Fibroblast of peridontal ligament (primary cell): ENCODE results near the gene MALRD1.
A peak's percentile ranks its signal among the peaks of the same experiment; 100 is the strongest.
"Not testable (repeated sequence)": the region's sequence is repeated elsewhere in the genome, so short reads cannot be mapped to it uniquely, and the experiment has no call there.

Experiments used
- DNase-seq: peaks from one replicate; pipeline ENCODE4 v3.0.0-alpha.2; 2010; ENCODE audit errors: extremely low read depth

Gene MALRD1

DNA sequence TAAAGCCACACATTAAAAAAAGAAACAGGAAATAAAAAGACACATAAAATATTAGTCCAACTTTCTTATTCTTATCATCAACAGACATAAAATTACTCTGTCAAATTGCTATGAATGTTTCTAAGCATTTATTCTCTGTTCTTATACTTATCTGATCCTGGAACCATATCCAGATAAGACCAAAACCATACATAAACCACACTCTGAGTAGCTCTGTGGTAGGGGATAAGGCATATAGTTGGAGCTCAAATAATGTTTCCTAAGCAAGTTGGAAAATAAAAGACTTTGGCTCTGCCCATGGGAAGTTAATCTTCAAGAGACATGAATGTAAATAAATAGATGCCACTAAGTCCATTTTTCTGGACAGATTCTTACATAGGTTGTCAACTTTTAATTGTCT lies 664.6 kb downstream of the MALRD1 start:
- no peak for DNase-seq

DNA sequence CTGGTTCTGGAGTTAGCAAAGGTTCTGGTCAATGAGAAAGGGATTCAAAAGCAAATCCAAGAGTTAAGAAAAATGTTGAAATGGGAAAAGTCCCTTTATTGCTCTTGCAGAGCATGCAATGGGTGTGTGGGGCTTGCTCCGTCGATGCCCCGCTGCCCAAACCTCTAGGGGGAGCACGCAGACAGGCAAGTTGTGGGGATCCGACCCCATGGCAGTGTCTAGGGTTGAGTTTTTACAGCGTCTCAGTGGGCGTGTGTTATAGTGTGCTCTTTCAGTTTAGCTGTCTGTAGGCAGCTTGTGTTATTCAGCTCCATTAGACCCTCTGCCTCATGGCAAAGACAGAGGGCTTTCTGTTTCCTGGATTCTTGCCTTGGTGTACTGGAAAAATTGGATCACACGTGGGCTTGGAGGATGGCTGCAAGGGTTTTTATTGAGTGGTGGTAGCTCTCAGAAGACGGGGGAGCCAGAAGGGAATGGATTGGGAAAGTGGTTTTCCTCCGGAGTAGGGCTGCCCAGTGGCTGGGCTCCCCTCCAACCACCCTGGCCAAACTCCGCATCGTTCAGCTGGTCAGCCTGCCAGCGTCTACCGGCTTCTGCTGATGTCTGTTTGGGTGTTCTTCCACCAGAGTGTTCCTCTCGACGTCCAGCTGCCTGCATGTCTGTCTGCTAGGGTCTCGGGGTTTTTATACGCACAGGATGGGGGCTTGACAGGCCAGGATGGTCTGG lies 665.4 kb downstream of the MALRD1 start:
- DNase-seq: no peak

DNA sequence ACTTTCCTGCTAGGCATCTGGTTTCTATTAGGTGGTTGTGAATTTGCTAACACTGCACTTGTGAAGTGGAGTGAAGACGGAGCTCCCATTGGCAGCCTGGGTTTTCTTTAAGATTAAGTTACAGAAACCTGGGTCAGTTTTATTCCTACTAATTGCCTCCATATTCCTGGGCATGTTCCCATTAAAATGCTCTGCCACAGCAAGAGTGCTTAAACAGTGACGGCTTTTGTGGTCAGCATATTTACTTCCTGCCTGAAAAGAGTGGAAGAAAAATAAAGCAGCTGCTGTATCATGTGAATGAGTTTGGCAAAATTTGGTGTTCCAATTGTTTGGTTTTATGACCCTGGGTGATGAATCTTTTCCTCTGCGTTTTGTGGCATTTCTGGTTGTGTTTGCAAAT lies 670.7 kb downstream of the MALRD1 start:
- peak; percentile 96 for DNase-seq

DNA sequence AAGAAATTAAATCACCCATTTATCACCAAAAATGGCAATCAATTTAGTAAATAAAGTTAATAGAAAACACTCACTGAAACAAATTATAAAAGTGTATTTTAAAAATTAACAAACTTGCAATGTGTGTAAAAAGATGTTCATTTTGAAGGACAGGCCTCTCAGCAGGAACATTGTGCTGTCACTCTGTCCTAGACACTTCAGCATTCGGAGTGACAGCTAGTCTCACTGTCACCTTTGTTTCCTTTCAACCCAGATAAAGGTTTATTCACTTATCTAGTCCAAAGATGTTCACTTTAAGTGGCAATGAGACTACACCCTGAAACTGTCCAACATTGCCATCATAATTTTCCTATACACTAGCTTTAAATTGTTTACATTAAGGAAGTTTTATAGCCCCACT lies 675.7 kb downstream of the MALRD1 start:
- DNase-seq: no peak

DNA sequence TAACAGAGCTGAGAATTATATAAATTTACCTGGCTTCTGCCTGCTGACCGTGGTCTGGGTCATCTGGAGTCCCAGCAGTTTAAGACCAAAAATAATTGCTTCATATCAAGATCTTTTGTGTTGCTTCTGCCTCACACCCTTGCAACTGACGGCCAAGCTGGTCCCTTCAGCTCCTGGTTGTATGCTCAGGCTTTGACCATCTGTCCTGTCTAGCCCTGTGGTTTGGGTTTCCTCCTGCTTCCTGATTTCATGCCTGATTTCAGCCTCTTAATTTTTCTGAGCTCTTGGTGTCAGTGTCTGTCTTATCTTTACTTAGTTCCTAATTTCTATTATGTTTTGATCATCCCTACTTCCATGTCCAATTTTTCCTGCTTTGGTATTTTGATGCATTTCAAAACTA lies 679.8 kb downstream of the MALRD1 start:
- no peak for DNase-seq

DNA sequence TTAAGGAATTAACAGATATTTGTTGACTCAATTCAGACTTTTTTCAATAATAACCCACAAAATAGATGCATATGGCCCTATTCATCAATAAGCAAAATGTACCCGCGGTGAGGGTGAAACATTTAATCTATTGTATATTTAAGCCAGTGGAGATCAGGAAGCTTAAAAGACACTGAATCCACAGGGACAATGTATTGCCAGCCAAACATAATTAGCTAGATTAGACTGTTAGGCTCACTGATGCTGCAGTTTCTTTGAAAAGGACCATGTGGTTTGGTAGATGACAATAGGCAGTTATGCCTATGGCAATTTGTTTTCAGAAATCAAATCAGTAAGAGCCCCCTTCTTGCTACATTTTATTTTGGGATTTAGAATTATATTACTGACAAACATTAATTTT lies 680.4 kb downstream of the MALRD1 start:
- no peak for DNase-seq

DNA sequence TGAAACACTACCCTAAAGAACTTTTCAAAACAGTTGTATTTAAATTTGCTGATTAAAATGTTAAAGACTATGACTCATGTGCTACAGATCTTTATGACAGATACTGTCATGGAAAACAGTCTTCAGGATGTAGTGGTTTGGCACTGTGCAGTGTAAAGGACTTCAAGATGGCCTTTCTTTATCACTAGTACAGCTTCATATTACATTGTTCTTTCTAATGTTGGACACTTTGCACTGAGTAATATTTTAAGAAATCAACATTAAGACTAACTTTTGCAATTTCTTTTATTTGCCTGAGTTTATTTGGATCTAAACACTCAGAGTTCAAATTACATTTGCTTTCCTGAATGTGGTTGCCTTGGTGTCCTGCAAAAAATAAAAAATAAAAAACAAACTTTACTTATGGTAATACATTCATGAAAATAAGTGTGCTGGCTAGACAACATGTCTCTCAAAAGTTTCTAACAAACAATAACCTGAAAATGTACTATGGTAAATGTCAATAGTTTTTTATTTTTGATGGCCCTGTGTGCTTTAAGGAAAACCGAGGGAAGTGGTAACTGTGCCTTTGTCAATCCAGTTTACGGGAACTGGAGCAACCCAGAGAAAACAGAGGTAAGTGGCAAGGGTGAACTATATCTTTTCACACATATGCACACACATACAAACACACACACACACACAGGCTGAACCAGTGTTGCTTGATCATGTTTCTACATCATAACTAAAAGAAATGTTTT lies 681.7 kb downstream of the MALRD1 start:
- DNase-seq: peak; percentile 37

DNA sequence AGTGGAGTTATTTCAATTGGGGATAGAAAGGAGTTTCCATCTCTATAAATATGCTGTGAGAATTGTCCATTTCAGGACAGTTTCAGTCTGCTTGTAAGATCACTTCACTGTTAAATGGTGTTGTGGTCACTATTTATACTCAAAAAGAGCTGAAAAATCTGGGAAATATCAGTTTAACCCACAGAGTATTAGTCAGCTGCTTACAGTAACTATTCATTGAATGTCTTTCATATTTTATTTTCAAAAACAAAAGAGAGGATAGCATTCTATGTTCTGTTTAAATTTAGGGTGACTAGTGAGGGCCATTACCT lies 682.3 kb downstream of the MALRD1 start:
- peak; percentile 27 for DNase-seq

DNA sequence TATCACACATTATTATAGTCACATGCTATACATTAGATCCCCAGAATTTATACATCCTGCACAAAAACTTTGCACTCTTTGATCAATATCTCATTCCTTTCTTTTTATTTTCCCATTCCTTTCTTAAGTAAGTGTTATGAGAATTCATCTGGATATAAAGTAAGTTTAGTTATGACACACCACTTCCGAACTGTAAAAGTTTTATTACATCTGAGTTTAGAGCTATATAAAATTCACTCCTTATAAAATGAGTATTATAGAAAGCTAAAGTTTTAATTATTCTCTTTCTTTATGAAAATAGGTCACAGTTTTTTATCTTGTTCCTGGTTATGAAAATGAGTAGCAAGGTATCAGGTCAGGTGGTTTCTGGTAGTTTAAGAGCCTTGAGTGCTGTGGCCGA lies 683.0 kb downstream of the MALRD1 start:
- no peak for DNase-seq

DNA sequence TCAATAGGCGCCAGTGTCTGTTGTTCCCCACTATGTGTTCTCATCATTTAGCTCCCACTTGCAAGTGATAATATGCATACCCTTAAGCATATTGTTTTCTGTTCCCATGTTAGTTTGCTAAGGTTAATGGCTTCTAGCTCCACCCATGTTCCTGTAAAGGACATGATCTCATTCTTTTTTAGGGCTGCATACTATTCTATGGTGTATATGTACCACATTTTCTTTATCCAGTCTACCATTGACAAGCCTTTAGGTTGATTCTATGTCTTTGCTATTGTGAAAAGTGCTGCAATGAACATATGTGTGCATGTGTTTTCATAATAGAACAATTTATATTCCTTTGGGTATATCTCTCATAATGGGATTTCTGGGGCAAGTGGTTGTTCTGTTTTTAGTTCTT lies 689.8 kb downstream of the MALRD1 start:
- no peak for DNase-seq

DNA sequence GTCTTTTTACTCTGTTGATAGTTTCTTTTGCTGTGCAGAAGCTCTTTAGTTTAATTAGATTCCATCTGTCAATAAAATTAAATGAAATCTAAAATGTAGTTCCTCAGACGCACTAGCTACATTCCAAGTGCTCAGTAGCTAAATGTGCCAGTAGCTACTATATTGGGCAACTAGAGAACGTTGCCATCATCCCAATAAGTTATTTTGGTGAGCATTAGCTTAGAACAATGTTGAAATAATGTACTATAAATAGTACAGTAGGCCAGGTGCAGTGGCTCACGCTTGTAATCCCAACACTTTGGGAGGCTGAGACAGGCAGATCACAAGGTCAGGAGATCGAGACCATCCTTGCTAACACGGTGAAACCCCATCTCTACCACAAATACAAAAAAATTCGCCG lies 690.6 kb downstream of the MALRD1 start:
- DNase-seq: not testable (repeated sequence)

DNA sequence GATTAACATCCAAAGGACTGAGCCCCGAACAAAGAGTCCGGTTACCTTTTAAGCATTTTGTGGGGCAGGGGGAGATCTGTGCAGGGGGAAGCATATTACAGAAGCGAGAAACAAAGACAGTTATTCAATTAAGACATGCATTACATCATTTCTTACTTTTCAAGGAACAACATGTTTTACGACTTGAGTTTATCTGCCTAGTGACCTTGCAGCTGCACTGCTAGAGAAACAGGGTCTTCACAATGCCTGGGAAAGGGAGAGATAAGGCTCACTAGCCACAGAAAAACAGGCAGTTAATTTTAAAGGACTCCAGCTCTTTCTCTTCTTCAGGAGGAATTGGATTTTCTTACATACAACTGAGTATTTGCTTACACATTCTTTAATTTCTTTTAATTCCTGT lies 693.5 kb downstream of the MALRD1 start:
- not testable (repeated sequence) for DNase-seq

DNA sequence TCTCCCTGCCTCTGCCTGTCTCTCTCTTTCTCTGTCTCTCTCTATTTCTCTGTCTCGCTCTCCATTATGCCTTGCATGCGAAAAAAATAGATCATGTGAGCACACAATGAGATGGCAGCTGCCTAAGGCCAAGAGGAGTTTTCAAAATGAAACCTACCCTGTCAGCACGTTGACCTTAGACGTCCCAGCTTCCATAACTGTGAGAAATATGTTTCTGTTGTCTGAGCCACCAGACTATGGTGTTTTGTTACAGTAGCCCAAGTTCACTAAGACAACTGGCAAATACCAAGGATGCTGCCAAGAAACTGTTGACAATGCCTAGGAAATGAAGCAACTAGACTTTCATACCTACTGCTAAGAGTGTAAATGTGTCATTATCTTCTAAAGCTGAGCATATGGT lies 697.1 kb downstream of the MALRD1 start:
- DNase-seq: no peak

DNA sequence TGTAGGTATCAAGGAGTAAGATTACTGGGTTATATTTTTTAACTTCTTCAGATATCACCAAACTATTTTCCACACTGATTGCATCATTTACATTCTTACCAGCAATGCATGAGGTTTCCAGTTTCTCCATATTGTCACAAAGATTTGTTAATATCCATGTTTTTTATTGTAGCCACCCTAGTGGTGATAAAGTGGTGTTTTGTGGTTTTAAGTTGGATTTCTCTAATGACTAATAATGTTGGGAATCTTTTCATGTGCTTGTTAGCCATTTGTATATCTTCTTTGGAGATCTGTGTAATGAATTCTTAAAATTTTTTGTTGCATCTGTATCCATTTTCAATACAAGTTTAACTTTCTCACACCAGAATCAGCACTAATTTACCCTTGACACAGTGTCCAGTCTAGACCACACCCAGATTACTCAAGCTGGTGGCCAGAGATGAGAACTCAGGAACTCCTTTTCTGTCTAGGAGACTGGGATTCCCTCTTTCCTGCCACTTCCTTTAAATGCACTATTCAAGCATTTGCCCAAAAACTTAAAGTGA lies 700.7 kb downstream of the MALRD1 start:
- peak; percentile 3 for DNase-seq

DNA sequence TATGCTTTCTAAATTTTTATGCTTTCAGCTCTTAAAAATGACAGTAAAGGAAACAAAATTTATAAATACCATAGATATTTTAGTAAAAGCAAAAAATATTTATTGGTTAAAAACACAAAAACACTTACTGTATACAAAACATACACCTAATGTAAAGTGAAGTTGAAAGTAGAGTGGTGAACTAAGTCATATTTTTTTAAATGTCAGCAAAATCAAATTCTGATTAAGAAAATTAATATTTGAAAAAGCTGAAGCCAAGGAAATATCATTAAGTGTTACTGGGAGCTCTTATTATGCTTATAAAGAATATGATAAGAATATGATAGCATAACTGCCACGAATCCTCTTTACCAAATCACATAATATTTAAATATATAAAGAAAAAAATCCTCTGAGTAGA lies 702.4 kb downstream of the MALRD1 start:
- no peak for DNase-seq

DNA sequence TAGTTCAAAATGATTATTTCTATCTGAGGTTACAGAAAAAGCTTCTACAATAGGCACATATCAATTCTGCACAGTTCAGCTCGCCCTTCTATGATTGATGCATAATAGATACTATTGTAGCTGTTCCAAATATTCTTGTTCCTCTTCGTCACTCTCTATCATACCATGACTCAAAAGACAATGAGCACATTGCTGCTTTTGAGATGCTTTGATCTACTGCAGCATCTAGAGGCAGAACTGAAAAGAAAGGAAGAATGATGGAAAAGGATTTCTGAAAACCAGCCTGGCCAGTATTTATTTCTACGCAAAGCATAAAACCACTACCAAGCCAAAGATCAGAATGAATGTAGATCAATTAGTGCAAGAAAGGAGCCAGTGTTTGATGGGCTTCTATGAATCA lies 708.3 kb downstream of the MALRD1 start:
- DNase-seq: no peak

DNA sequence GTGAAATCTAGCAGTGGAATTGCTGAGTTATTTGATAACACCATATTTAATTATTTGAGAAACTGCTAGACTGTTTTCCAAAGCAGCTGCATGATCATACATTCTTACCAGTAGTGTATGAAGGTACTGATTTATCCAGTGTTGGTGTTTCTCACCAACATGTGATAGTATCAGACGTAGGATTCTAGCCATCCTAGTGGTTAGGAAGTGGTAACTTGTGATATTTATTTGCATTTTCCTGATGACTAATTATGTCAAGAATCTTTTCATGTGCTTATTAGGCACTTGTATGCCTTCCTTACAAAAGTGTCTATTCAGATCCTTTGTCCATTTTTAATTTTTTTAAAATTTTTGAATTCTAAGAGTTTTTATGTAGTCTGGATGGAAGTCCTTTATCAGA lies 713.4 kb downstream of the MALRD1 start:
- no peak for DNase-seq

DNA sequence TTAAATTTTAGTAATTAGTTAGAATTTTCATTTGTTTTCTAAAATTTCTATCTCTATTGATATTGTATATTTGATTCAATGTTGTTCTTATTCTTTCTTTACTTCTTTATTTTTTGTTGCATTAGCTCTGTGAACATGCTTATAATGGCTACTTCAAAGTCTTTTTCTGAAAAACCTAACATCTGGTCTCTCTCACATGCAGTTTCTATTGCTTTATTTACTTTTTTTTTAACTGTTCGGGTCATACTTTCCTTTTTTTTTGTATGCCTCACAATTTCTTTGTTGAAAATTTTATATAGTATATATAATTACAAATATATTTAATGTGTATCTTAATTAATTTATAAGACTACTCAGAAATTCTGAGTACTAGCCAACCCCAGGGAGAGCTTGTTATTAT lies 715.5 kb downstream of the MALRD1 start:
- no peak for DNase-seq

DNA sequence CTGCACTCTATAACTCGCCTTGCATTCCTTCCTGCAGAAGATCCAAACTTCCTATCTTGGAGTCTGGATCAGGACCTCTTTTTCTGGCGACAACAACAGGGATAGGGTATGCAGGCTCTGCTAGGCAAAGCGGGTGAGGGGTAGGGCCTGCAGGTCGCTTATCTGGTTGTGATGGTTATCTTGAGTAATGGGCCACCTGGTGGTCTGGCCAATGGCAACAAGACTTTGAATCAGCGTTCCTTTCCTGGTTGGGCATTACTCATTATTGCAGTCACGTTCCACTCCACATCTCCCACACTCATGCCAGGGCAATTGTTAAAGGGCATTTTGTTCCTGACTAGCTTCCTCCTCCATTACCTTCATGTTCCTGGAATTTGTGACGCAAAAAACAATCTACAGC lies 719.3 kb downstream of the MALRD1 start:
- no peak for DNase-seq

DNA sequence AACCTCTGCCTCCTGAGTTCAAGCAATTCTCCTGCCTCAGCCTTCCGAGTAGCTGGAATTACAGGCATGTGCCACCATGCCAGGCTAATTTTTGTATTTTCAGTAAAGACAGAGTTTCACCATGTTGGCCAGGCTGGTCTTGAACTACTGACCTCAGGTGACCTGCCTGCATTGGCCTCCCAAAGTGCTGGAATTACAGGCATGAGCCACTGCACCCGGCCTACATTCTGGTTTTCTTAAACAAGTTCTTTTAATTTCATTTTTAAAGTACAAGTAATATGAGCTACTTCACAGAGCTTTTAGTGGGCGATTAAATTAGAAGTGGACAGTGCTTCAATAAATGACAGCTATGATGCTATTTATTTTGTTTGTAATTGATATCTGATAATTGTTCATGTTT lies 721.2 kb downstream of the MALRD1 start:
- not testable (repeated sequence) for DNase-seq

DNA sequence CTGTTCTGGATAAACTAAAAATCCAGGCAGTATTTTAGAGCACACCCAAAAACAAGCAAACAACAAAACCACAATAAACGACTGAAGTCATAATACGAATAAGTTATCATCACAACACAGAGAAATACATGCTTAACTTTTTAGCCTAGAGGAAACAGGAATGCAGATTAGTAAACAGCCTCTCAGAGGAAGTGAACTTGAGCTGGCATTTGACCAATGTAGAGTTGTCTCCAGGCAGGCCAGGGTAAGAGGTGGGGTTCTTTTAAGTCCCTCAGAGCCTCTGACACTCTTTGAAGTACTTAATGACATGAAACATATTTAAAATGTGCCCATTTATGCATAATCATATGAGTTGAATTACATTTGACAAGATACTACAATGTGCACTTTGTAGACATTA lies 724.4 kb downstream of the MALRD1 start:
- DNase-seq: no peak

DNA sequence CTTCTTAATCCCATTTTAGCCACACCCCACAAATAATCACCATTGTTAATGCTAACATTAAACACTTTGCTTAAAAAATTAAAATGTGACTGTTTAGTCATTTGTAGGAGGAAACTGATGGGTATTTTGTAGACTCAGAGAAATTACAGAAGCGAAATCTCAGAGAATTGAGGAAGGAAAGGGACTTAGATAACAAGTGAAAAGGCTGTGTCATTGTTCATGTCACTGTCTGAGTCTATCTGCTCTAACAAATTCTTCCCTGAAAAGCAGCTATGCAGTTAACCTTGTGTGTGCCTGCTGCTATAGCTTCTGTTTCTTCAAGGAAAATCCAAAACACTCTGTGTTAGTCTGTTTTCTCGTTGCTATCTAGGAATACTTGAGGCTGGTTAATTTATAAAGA lies 726.7 kb downstream of the MALRD1 start:
- no peak for DNase-seq

DNA sequence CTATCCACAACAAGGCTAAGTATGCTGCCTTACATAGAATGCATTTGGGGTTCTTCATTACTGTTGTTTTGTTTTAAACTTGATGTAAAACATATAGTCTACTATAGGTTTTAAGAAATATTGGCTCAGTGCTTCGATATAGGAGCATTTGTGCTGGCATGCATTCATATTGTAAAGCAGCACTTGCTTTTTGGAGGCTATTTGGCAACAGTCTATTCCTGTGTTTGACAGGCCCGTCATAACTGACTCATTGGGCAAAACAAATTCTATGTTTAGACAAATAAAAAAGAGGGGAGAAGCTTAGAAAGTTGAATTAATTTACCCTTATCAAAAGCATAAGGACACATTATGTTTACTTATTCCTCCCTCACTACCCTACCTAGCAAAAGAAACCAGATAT lies 729.2 kb downstream of the MALRD1 start:
- DNase-seq: no peak

DNA sequence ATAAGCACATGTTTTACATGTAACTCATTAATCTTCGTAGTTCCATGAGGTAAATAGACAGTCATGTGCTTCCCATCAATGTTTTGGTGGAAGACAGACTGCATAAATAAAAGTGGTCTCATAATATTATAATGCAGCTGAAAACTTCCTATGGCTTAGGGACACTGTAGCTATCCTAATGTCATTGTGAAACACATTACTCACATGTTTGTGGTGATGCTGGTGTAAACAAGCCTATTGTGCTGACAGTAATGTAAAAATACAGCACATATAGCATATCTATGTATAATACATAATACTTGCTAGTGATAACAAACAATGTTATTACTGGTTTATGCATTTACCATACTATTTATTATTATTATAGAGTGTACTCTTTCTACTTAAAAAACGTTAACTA lies 730.4 kb downstream of the MALRD1 start:
- no peak for DNase-seq
